Lung (tissue), 12 donors: ENCODE results near the gene KCNG2. TPM values are rescaled to one million over a fixed set of nuclear protein-coding genes. Genes with fewer than 3 reads are reported as not detected.

ENCODE experiments used
- ATAC-seq: fragments of 200-7000 bp; cut with Tn5 transposase; one replicate; pipeline ENCODE4 v1.9.1; 2020; ENCODE audit warnings: moderate number of reproducible peaks; ENCODE audit not compliant: insufficient read depth, low FRiP score
- DNase-seq, 3 donors: peaks; one replicate each; pipeline ENCODE4 v3.0.0-alpha.2; 2013 to 2017
- H3K27ac ChIP-seq, 2 donors: one replicate each; pipeline ENCODE4 v1.5.1; 2013; ENCODE audit warnings: mild to moderate bottlenecking in 2 of 2, moderate library complexity in 2 of 2, control low read depth in 1 of 2, inconsistent platforms in 1 of 2, low read depth in 1 of 2, low read length in 1 of 2
- H3K27me3 ChIP-seq, 3 donors: one replicate each; pipeline ENCODE4 v1.5.1; 2013; ENCODE audit warnings: low read length in 2 of 3; ENCODE audit not compliant: control insufficient read depth in 3 of 3, insufficient read depth in 3 of 3
- H3K36me3 ChIP-seq, 4 donors: one replicate each; pipeline ENCODE4 v1.5.1; 2013; ENCODE audit warnings: low read length in 4 of 4, mild to moderate bottlenecking in 1 of 4, moderate library complexity in 1 of 4; ENCODE audit not compliant: control insufficient read depth in 4 of 4, insufficient read depth in 4 of 4
- H3K4me1 ChIP-seq, 5 donors: one replicate each; pipeline ENCODE4 v1.5.1; 2013; ENCODE audit warnings: low read length in 5 of 5, mild to moderate bottlenecking in 2 of 5, moderate library complexity in 1 of 5; ENCODE audit not compliant: control insufficient read depth in 5 of 5, insufficient read depth in 5 of 5
- H3K4me3 ChIP-seq: one replicate; pipeline ENCODE4 v1.5.1; 2013; ENCODE audit warnings: mild to moderate bottlenecking, control low read depth, moderate library complexity
- H3K9ac ChIP-seq, 2 donors: one replicate each; pipeline ENCODE4 v1.5.1; 2013; ENCODE audit warnings: low read length in 2 of 2, control low read depth in 1 of 2; ENCODE audit not compliant: insufficient read depth in 1 of 2
- H3K9me3 ChIP-seq, 4 donors: one replicate each; pipeline ENCODE4 v1.5.1; 2013; ENCODE audit warnings: low read length in 3 of 4, mild to moderate bottlenecking in 1 of 4, moderate library complexity in 1 of 4; ENCODE audit not compliant: control insufficient read depth in 4 of 4, insufficient read depth in 3 of 4
- WGBS, 2 donors: extraction: QIAGEN DNeasy Blood & Tissue Kit; methylation state at CpG; one replicate each; pipeline ENCODE4 v1.1.7; 2013; 5-methylcytosine and 5-hydroxymethylcytosine counted together
- polyA plus RNA-seq, 2 donors: library from polyadenylated mRNA; stranded (reverse); fragments of 200-250 nt; gene quantifications; one replicate each; pipeline ENCODE4 v1.2.1, GENCODE V29; 2013
- total RNA-seq, 2 donors: library from RNA; depleted of rRNA in 1 of 2; stranded (reverse); fragments of >200 nt in 1 of 2; gene quantifications; one replicate each; pipeline ENCODE4 v1.2.1, GENCODE V29; 2014 to 2021
- TF ChIP-seq, protein P1 (sequence below): IDR thresholded peaks from 2 replicates; pipeline ENCODE4 v1.5.1; 2012; ENCODE audit warnings: mild to moderate bottlenecking; ENCODE audit errors: control extremely low read depth, extremely low read depth
- donor health status: control.
- donor health status: control.
- donor health status: Bipolar disorder and iron deficiency.
- donor health status: healthy.
- donor health status: DM: yes; HTN: yes; CAD: no.

Gene KCNG2
- total and polyA plus RNA-seq, 4 donors = 0.16 to 1.8 (median 1.2) TPM

DNA sequence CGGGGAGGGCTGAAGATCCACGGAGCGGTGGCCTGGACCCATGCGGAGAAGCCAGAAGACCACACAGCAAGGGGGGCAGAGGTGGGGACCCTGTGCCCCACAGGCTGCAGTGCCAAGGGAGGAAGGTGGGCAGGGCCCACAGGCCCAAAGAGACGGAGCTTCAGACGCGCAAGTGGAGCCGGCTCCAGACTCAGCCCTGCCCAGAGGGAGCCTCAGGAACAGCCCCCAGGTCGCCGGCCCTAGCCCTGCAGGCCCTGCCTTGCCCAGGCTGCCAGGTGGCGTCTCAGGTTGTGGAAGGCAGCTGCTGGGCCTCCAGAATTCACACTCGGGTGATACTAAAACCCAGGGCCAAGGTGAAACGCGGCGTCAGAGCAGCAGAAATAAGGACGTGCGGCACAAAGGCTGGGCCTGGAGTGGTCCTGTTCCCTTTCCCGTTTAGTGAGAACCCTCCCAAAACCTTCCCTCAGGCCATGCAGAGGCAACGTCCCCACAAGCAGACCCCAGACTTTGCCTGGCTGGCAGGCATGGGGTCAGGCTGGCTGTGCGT is 116.9 kb downstream of the KCNG2 start:
- H3K9me3 ChIP-seq = peaks cover 0 to 2% (median 0%) of the 10 kb centered on the region in 4 donors
- no peaks in the 10 kb centered on the region for H3K4me1 ChIP-seq
- H3K27ac ChIP-seq = no peak overlapping the region
- no peak for ATAC-seq
- no peak for DNase-seq
- peaks cover 0 to 62% (median 25%) of the 10 kb centered on the region in 4 donors for H3K36me3 ChIP-seq
- H3K4me3 ChIP-seq = no peak overlapping the region
- TF ChIP-seq, protein P1, sequence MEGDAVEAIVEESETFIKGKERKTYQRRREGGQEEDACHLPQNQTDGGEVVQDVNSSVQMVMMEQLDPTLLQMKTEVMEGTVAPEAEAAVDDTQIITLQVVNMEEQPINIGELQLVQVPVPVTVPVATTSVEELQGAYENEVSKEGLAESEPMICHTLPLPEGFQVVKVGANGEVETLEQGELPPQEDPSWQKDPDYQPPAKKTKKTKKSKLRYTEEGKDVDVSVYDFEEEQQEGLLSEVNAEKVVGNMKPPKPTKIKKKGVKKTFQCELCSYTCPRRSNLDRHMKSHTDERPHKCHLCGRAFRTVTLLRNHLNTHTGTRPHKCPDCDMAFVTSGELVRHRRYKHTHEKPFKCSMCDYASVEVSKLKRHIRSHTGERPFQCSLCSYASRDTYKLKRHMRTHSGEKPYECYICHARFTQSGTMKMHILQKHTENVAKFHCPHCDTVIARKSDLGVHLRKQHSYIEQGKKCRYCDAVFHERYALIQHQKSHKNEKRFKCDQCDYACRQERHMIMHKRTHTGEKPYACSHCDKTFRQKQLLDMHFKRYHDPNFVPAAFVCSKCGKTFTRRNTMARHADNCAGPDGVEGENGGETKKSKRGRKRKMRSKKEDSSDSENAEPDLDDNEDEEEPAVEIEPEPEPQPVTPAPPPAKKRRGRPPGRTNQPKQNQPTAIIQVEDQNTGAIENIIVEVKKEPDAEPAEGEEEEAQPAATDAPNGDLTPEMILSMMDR = no peak
- H3K27me3 ChIP-seq = no peaks in the 10 kb centered on the region
- whole genome bisulfite sequencing, 2 donors = 94 to 95% methylated on average over 20 of the region's 20 CpGs
- no peak overlapping the region for H3K9ac ChIP-seq

DNA sequence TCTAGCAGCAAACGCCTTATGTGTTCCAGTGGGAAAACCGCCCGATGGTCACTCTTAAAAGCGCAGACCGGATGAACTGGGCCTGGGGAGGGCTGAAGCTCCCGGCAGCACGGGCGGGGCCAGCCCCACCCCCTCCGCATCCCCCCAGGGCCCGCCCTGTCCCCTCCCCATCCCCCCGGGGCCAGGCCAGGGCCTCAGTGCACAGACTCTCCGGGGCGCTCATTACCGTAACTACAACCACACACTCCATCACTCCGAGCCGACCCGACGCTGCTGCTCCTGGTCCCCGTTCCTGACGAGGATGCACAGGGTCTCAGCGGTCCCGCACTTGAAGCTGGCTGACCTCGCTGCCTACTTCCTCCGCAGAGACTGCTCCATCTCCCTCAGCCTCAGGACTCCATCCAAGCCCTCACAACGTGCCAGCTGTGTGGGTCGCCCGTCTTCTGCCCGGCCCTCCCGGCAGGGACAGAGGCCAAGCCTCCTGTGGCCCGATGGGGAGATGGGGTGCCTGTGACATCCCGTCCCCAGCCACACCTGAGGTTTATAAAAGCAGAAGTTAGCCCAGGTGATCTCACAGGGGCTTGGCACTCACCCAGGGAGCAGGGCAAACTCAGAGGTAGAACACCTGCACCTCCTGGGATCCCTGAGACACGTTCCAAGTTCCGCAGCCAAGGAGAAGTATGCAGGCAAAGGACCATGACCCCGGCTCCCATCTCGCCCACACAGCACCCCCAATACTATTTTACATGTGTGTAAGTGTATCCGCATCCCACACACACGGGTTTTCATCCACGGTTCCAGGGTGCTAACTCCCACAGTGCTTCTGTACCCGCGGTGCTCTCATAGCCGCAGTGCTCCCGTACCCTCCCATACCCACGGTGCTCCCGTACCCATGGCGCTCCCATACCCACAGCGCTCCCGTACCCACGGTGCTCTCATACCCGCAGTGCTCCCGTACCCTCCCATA is 117.7 kb downstream of the KCNG2 start:
- DNase-seq = no peak
- WGBS, 2 donors = 95 to 96% methylated on average over 50 of the region's 50 CpGs
- no peak for ATAC-seq

DNA sequence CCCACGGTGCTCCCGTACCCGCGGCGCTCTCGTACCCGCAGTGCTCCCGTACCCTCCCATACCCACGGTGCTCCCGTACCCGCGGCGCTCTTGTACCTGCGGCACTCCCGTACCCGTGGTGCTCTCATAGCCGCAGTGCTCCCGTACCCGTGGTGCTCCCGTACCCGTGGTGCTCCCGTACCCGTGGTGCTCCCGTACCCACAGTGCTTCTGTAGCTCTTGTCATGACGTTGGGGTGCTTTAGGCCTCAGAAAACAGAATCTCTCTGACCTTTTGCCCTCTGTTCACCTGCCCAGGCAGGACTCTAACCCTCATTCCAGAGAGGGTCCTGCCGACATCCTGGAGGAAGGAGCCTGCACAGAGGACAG is 118.4 kb downstream of the KCNG2 start:
- H3K4me3 ChIP-seq = no peak overlapping the region
- H3K27ac ChIP-seq = no peak overlapping the region
- H3K27me3 ChIP-seq = no peaks in the 10 kb centered on the region
- 86 to 89% methylated on average over 24 to 26 of the region's 26 CpGs for WGBS, 2 donors
- H3K36me3 ChIP-seq = peaks cover 0 to 61% (median 25%) of the 10 kb centered on the region in 4 donors
- no peaks in the 10 kb centered on the region for H3K4me1 ChIP-seq
- no peak for DNase-seq
- H3K9ac ChIP-seq = no peak overlapping the region
- no peak for ATAC-seq
- TF ChIP-seq, protein P1 = no peak
- peaks cover 0 to 2% (median 0%) of the 10 kb centered on the region in 4 donors for H3K9me3 ChIP-seq

More for the DNA sequence above, 117.7 kb downstream of the KCNG2 start:
- Histone ChIP-seq H3K4me3 (no peak overlapping the region), H3K9me3 (peaks cover 0 to 2% (median 0%) of the 10 kb centered on the region in 4 donors), H3K4me1 (no peaks in the 10 kb centered on the region), H3K27ac (no peak overlapping the region), H3K36me3 (peaks cover 0 to 62% (median 25%) of the 10 kb centered on the region in 4 donors), H3K9ac (no peak overlapping the region), H3K27me3 (no peaks in the 10 kb centered on the region)
- TF ChIP-seq, protein P1 = no peak
